GDM1 (cell line): ENCODE data around the gene ANO2.

Experiments used
- DNase-seq: peaks from one replicate; lab custom pipeline; 2025; lab: John Stamatoyannopoulos, UW

ANO2 gene

DNA sequence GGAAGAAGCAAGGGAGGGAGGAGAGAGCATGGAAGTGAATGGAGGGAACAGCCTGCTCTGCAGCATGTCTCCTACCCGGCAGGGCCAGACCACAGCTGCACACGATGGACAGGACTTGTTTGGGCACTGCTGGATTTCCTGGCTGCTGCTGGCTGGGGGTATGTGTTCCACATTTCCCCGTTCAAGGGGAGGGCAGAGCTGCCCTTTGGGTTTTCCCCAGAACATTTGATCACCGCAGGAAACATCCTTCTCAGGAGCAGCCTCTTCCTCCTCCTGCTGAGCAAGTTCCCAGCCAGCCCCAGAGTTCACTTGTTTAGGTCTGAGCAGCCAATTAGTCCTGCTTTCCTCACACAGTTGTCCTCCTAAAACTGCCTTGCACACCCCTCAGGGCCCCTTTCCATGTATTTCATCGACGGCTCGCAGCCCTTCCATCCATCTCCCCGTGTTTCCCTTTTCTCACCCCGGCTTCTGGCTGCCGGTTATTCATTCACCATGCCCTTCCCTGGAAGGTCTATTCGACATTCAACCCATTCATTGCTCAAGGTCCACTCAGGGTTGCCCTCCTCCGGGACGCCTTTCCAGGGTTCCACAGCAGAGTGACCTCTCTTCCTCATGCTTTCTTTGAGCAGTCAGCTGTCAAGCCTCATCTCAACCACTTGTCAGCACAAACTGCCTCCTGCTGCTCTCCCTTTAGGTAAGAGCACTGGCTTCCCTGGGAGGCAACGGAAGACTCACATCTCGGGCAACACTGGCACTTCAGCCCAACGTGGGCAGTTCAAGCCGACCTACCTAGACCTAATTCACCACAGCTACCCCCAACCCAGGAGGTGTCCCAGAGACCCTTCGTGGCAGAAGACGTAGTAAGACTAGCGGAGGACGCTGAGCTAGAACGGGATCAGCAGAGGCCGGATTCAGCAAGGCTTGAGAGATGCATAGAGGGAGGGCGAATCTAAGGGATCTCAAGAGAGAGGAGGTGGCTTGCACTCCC, 20.1 kb upstream of the ANO2 start:
- no peak for DNase-seq

GRCh38 chr12:5963515-5963914, 18.5 kb upstream of the ANO2 start:
- no peak for DNase-seq

- DNase-seq: no peak
Measured at GRCh38 chr12:5960783-5961182, 15.7 kb upstream of the ANO2 start.

GRCh38 chr12:5956987-5957386, 11.9 kb upstream of the ANO2 start:
- DNase-seq: no peak

GRCh38 chr12:5954661-5955060, 9.6 kb upstream of the ANO2 start:
- DNase-seq: no peak

- DNase-seq: no peak
Measured at GRCh38 chr12:5953835-5954586, 9.0 kb upstream of the ANO2 start.

DNA sequence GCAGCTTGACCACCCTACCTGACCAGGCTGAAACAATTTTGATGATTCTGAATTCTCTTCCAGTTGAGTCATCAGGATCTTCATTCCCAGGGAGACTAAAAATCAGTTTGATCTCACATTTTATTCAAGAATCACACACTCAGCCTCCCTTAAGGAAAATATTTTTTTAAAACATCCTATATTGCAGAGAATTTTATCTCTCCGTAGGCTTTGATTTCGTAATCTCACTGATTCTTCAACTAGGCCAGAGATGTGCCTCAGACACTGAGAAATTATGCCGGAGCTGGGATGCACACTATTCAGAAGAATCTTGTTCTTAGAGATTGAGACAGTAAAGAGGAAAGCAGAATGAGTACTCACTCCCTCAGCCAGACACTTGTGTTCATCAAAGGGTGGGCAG, 7.0 kb upstream of the ANO2 start:
- DNase-seq: no peak

DNA sequence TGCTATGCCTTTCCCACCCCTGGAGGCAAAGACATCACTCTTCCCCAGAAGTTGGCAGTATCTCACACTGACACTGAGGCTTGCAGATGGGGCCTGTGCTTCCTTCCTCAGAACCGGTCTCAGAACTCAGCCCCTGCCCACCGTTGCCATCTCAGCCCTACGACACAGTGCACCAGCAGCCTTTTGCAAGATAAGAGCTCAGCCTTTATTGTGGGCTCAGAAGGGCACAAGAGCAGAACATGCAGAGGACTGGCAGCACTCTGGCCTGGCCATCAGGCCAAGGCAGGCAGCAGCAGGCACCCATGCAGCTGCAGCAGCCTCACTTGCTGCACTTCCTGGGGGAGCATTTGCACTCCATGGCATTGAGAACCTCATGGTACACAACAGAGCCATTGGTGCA, 3.6 kb upstream of the ANO2 start:
- no peak for DNase-seq

GRCh38 chr12:5947006-5947405, 1.9 kb upstream of the ANO2 start:
- no peak for DNase-seq

- no peak for DNase-seq
Measured at GRCh38 chr12:5946388-5946787, 1.3 kb upstream of the ANO2 start.

DNA sequence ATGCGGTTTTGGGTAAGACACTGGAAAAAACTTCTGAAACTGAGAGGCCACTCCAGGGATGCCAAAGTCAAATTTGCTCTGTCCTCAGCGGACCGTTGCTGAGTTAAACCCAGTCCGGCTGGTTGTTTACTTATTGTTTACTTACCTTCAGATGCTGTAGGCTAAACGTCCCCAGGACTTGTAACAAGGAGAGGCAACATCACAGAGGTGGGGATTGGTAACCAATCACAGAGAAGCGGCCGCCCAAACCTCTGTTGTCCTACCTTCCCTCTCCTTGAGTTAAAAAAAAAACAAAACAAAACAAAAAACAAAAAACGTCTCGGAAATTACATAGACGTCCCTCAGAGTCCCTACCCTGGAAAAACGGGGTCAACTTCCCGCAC, 380 bp downstream of the ANO2 start:
- no peak for DNase-seq

DNA sequence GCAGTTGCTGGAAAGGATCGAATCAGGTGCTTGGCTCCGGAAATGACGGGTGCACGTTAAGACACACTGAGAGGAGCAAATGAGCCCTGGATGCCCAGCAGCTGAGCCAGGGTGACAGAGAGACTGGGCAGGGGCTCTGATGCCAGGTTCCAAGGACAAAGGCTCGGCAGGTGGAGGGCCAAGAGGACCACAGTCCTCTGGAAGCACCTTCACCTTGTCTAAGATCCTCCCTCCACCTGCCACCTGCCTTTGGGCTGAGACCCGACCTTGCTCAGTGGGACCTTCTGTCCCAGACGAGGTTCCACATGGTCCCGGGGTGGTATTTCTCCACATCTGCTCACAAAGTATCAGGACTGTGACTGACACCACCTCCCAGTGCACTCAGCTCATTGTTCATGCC, 1.0 kb downstream of the ANO2 start:
- no peak for DNase-seq

- no peak for DNase-seq
Measured at GRCh38 chr12:5941907-5942306, 3.2 kb downstream of the ANO2 start.

- no peak for DNase-seq
Measured at GRCh38 chr12:5927732-5928516, 17.1 kb downstream of the ANO2 start.

GRCh38 chr12:5925646-5926045, 19.4 kb downstream of the ANO2 start:
- no peak for DNase-seq

- DNase-seq: no peak
Measured at GRCh38 chr12:5924342-5924741, 20.7 kb downstream of the ANO2 start.

GRCh38 chr12:5923751-5924150, 21.3 kb downstream of the ANO2 start:
- no peak for DNase-seq

- DNase-seq: no peak
Measured at GRCh38 chr12:5923043-5923605, 21.9 kb downstream of the ANO2 start.

DNA sequence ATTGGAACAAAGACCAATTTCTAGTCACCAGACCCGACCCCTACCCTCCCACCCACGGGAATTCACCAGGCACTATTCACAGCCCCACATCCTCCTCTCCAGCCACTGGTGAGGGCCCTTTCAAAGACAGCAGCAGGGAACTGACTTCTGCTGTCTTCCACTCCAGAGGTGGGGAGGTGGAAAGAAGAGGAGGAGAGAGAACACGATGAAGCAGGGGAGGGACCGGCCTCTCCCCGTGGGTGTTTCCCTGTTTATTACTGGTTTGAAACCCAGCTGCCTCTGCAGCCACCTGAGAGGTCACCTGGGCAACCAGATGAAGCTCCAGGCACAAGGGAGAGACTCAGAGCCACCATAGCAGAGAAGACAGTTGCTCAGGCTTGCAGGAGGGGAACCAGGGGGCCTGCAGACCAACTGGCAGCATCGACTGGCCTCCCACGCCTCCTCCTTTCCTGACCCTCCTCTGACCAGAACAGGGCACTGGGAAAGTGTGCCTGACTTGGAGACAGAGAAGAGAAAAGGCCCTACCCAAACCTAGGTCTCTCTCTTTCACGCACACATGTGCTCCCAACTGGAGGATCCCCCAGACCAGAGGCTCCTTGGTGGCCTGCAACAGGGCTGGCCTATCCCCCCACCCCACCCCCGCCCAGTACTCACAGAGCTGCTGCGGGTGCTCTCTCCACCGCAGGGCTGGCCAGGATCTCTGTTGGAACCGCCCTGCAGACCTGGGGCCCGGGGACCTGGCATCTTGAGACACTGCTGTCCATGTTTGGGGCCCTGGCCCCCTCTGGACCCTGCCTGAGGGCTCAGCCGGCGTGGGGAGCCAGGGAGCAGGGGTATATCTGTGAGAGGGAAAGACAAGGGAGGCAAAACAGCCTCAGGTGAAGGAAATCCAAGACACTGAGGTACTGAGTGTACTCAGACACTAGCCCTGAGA, 22.8 kb downstream of the ANO2 start:
- DNase-seq: no peak

- DNase-seq: no peak
Measured at GRCh38 chr12:5921027-5921909, 23.8 kb downstream of the ANO2 start.
